Upper lobe of left lung (tissue), 6 donors: ENCODE measurements around the gene SMAD2. TPM values are rescaled to one million over a fixed set of nuclear protein-coding genes. Genes with fewer than 3 reads are reported as not detected.

ENCODE experiments used
- ATAC-seq, 2 donors: fragments of 200-7000 bp; cut with Tn5 transposase; one replicate each; pipeline ENCODE4 v1.9.1; 2022; ENCODE audit warnings: mild to moderate bottlenecking in 2 of 2, moderate library complexity in 2 of 2; ENCODE audit not compliant: low FRiP score in 2 of 2
- DNase-seq, 2 donors: peaks; one replicate each; pipeline ENCODE4 v3.0.0-alpha.2; 2019 to 2020
- H3K27ac ChIP-seq, 4 donors: fragments of 200-600 bp; sonication (generic); one replicate each; pipeline ENCODE4 v1.5.1; 2016 to 2019
- H3K27me3 ChIP-seq, 4 donors: fragments of 200-600 bp; sonication (generic); one replicate each; pipeline ENCODE4 v1.5.1; 2017 to 2019
- H3K36me3 ChIP-seq, 4 donors: fragments of 200-600 bp; sonication (generic); one replicate each; pipeline ENCODE4 v1.5.1; 2016 to 2019
- H3K4me1 ChIP-seq, 4 donors: fragments of 200-600 bp; sonication (generic); one replicate each; pipeline ENCODE4 v1.5.1; 2018 to 2019
- H3K4me3 ChIP-seq, 4 donors: fragments of 200-600 bp; sonication (generic); one replicate each; pipeline ENCODE4 v1.5.1; 2017 to 2019; ENCODE audit warnings: mild to moderate bottlenecking in 2 of 4, moderate library complexity in 1 of 4
- H3K9me3 ChIP-seq, 4 donors: fragments of 200-600 bp; sonication (generic); one replicate each; pipeline ENCODE4 v1.5.1; 2018 to 2019
- CTCF ChIP-seq, 6 experiments: fragments of 450-650 bp in 4 of 6; fragments of 200-600 bp in 2 of 6; sonication (generic) in 2 of 6; IDR thresholded peaks; one replicate each; pipeline ENCODE4 v1.5.1; 2016 to 2019; ENCODE audit warnings: antibody characterized with exemption in 6 of 6
- EP300 ChIP-seq, 4 donors: sonication (generic); formaldehyde crosslinking; IDR thresholded peaks; one replicate each; pipeline ENCODE4 v1.5.1; 2017; ENCODE audit warnings: antibody characterized with exemption in 4 of 4, control low read depth in 2 of 4
- POLR2A ChIP-seq, 4 donors: fragments of 450-650 bp; IDR thresholded peaks; one replicate each; pipeline ENCODE4 v1.5.1; 2016 to 2017; ENCODE audit warnings: antibody characterized with exemption in 4 of 4, mild to moderate bottlenecking in 2 of 4
- POLR2AphosphoS5 ChIP-seq, 2 donors: sonication (generic); formaldehyde crosslinking; IDR thresholded peaks; one replicate each; pipeline ENCODE4 v1.5.1; 2017; ENCODE audit warnings: antibody characterized with exemption in 2 of 2
- WGBS, 2 donors: methylation state at CpG; one replicate each; pipeline ENCODE4 v1.1.5; 2017 to 2018; 5-methylcytosine and 5-hydroxymethylcytosine counted together
- total RNA-seq, 6 donors: library from RNA; depleted of rRNA in 4 of 6; stranded (reverse); fragments of >200 nt in 4 of 6; gene quantifications; one replicate each; pipeline versions ENCODE4 v1.1.0 to v1.2.1, GENCODE V29; 2016 to 2021
- donor health status: DM: no; HTN: no; CAD: no; lungs with moderate emphysema.
- donor health status: DM: no; HTN: yes; CAD: no; lungs with severe emphysema.

The SMAD2 gene
- total RNA-seq, 6 donors from 2014 or later, result 52.1 to 151 (median 97.8) TPM

- whole genome bisulfite sequencing, 2 donors, result 59 to 63% methylated on average over 7 of the region's 7 CpGs
- no peak overlapping the region for H3K4me3 ChIP-seq
- H3K27me3 ChIP-seq, result no peaks in the 10 kb centered on the region
- peak overlapping the region in 1 of 4 donors; percentile 35 for H3K27ac ChIP-seq
- H3K4me1 ChIP-seq, result peaks cover 12 to 25% (median 22%) of the 10 kb centered on the region in 4 donors
- no peak for DNase-seq
- H3K36me3 ChIP-seq, result no peaks in the 10 kb centered on the region
- TF ChIP-seq POLR2A (IDR thresholded peaks at IDR 0.05) (no peak), POLR2AphosphoS5 (IDR thresholded peaks at IDR 0.05) (no peak), CTCF (IDR thresholded peaks at IDR 0.05) (no peak), EP300 (IDR thresholded peaks at IDR 0.05) (no peak)
- H3K9me3 ChIP-seq, result peaks cover 0 to 4% (median 0%) of the 10 kb centered on the region in 4 donors
- ATAC-seq, result peak in 1 of 2 donors; percentile 73
Observed at GRCh38 chr18:47901624-47902362, 28.7 kb downstream of the SMAD2 start.

- H3K4me3 ChIP-seq, result no peak overlapping the region
- peaks cover 15 to 25% (median 22%) of the 10 kb centered on the region in 4 donors for H3K4me1 ChIP-seq
- WGBS, 2 donors, result 83 to 88% methylated on average over 5 of the region's 5 CpGs
- DNase-seq (no peak), ATAC-seq (no peak)
- no peaks in the 10 kb centered on the region for H3K9me3 ChIP-seq
- TF ChIP-seq POLR2AphosphoS5 (IDR thresholded peaks at IDR 0.05) (no peak), CTCF (IDR thresholded peaks at IDR 0.05) (no peak), EP300 (IDR thresholded peaks at IDR 0.05) (no peak), POLR2A (IDR thresholded peaks at IDR 0.05) (no peak)
- H3K27ac ChIP-seq, result no peak overlapping the region
- peaks cover 0 to 16% (median 0%) of the 10 kb centered on the region in 4 donors for H3K36me3 ChIP-seq
- no peaks in the 10 kb centered on the region for H3K27me3 ChIP-seq
Observed at GRCh38 chr18:47899107-47899840, 31.2 kb downstream of the SMAD2 start.

GRCh38 chr18:47898696-47899095 is 31.8 kb downstream of the SMAD2 start:
- no peak for ATAC-seq
- Histone ChIP-seq H3K27ac (no peak overlapping the region), H3K36me3 (peaks cover 0 to 21% (median 0%) of the 10 kb centered on the region in 4 donors), H3K9me3 (no peaks in the 10 kb centered on the region), H3K27me3 (no peaks in the 10 kb centered on the region), H3K4me1 (peaks cover 18 to 28% (median 25%) of the 10 kb centered on the region in 4 donors), H3K4me3 (no peak overlapping the region)
- TF ChIP-seq POLR2AphosphoS5 (IDR thresholded peaks at IDR 0.05) (no peak), CTCF (IDR thresholded peaks at IDR 0.05) (no peak), POLR2A (IDR thresholded peaks at IDR 0.05) (no peak), EP300 (IDR thresholded peaks at IDR 0.05) (no peak)
- 46 to 54% methylated on average over 2 of the region's 2 CpGs for WGBS, 2 donors
- DNase-seq, result no peak

GRCh38 chr18:47898055-47898454 is 32.4 kb downstream of the SMAD2 start:
- no peak for ATAC-seq
- peaks cover 19 to 34% (median 27%) of the 10 kb centered on the region in 4 donors for H3K4me1 ChIP-seq
- WGBS, 2 donors, result 52 to 55% methylated on average over 3 of the region's 3 CpGs

More at GRCh38 chr18:47898055-47898454, 32.4 kb downstream of the SMAD2 start:
- Histone ChIP-seq H3K9me3 (no peaks in the 10 kb centered on the region), H3K27ac (no peak overlapping the region), H3K4me3 (no peak overlapping the region), H3K36me3 (peaks cover 0 to 21% (median 0%) of the 10 kb centered on the region in 4 donors), H3K27me3 (no peaks in the 10 kb centered on the region)
- TF ChIP-seq CTCF (IDR thresholded peaks at IDR 0.05), result no peak
- TF ChIP-seq POLR2A (IDR thresholded peaks at IDR 0.05), result no peak
- no peak for TF ChIP-seq POLR2AphosphoS5 (IDR thresholded peaks at IDR 0.05)
- no peak for TF ChIP-seq EP300 (IDR thresholded peaks at IDR 0.05)
- no peak for DNase-seq
